HG02610 (cell line): ENCODE measurements around the gene KRTAP29-1.
"Not testable (repeated sequence)": the region's sequence is repeated elsewhere in the genome, so short reads cannot be mapped to it uniquely, and the experiment has no call there.

Experiments used
- ATAC-seq: cut with Tn5 transposase; IDR thresholded peaks from one replicate; pipeline ENCODE4 v1.9.1; 2021; ENCODE audit warnings: mild to moderate bottlenecking, moderate library complexity; ENCODE audit not compliant: unreplicated experiment

KRTAP29-1 gene

GRCh38 chr17:41301204-41301790, 1.4 kb downstream of the KRTAP29-1 start:
- no peak for ATAC-seq

GRCh38 chr17:41298458-41299135, 4.1 kb downstream of the KRTAP29-1 start:
- ATAC-seq = no peak

GRCh38 chr17:41296846-41297245, 5.8 kb downstream of the KRTAP29-1 start:
- no peak for ATAC-seq

- no peak for ATAC-seq
Observed at GRCh38 chr17:41294016-41294415, 8.6 kb downstream of the KRTAP29-1 start.

GRCh38 chr17:41287050-41287449, 15.6 kb downstream of the KRTAP29-1 start:
- ATAC-seq = no peak

- ATAC-seq = no peak
Observed at GRCh38 chr17:41284546-41284945, 18.1 kb downstream of the KRTAP29-1 start.

GRCh38 chr17:41284043-41284442, 18.6 kb downstream of the KRTAP29-1 start:
- ATAC-seq = no peak

- no peak for ATAC-seq
Observed at GRCh38 chr17:41278176-41278955, 24.3 kb downstream of the KRTAP29-1 start.

- ATAC-seq = not testable (repeated sequence)
Observed at GRCh38 chr17:41275648-41276190, 26.9 kb downstream of the KRTAP29-1 start, which contains the start of gene KRTAP9-7. TSS of gene KRTAP9-7 (plus strand) at chr17:41275698. CDS start at chr17:41275698, 0 bp downstream.

GRCh38 chr17:41271858-41272257, 30.8 kb downstream of the KRTAP29-1 start:
- no peak for ATAC-seq

- ATAC-seq = not testable (repeated sequence)
Observed at GRCh38 chr17:41271323-41271722, 31.3 kb downstream of the KRTAP29-1 start.

GRCh38 chr17:41267711-41268110, 34.9 kb downstream of the KRTAP29-1 start:
- no peak for ATAC-seq

- no peak for ATAC-seq
Observed at GRCh38 chr17:41265078-41265477, 37.6 kb downstream of the KRTAP29-1 start, which contains the start of gene KRTAP9-6. TSS of gene KRTAP9-6 (plus strand) at chr17:41265378. CDS start at chr17:41265378, 0 bp downstream.

- ATAC-seq = no peak
Observed at GRCh38 chr17:41264599-41264998, 38.1 kb downstream of the KRTAP29-1 start.

GRCh38 chr17:41263212-41263611, 39.4 kb downstream of the KRTAP29-1 start:
- ATAC-seq = no peak

- ATAC-seq = no peak
Observed at GRCh38 chr17:41258406-41258805, 44.2 kb downstream of the KRTAP29-1 start.

- ATAC-seq = no peak
Observed at GRCh38 chr17:41256291-41256685, 46.4 kb downstream of the KRTAP29-1 start.

GRCh38 chr17:41255381-41256290, 47.0 kb downstream of the KRTAP29-1 start, which contains the start of gene KRTAP9-9:
TSS of gene KRTAP9-9 (plus strand) at chr17:41255384.
- not testable (repeated sequence) for ATAC-seq

GRCh38 chr17:41254861-41255260, 47.8 kb downstream of the KRTAP29-1 start:
- ATAC-seq = no peak
